ENCODE results near the gene PLEKHB2. TPM values are rescaled to one million over a fixed set of nuclear protein-coding genes. Genes with fewer than 3 reads are reported as not detected.
A peak's percentile ranks its signal among the peaks of the same experiment; 100 is the strongest.

Gene PLEKHB2
- polyA plus RNA-seq, 2 of the 4 experiments (the other 2 are of a cell fraction) = 57.5 to 76.6 TPM

DNA sequence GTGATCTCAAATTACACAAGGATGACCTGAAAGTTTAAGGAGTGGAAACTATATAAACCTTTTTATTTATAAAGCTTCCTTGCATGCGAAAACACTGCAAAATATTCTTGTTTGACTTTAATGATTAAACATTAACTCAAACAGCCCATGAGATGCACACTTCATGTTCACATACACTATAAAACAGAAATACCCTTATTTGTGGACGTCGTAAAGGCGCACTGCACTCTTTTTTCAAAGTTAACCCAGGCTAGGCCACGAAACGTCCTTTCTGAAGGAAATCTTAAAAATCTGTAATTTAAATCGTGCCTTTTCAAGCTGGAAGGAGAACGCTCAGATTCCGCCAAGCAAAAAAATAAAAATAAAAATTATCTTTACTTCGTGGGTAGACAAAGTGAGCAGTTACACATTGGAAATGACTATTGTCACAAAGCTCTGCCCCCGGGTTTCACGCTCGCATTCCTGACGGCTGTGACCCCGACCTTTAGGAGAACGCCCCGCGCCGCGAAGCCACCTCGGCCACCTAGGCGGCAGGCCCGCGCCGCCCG lies 12.6 kb upstream of the PLEKHB2 start:
- H3K4me2 ChIP-seq = peak overlapping the region; percentile 84
- ATAC-seq (no peak), FAIRE-seq (no peak), DNase-seq (ENCODE audit: low read depth in 1 of 2, low spot score in 1 of 2) (peak in 1 of 2 experiments; percentile 17)
- peak overlapping the region; percentile 88 for H3K4me3 ChIP-seq
- TF ChIP-seq, protein P1, sequence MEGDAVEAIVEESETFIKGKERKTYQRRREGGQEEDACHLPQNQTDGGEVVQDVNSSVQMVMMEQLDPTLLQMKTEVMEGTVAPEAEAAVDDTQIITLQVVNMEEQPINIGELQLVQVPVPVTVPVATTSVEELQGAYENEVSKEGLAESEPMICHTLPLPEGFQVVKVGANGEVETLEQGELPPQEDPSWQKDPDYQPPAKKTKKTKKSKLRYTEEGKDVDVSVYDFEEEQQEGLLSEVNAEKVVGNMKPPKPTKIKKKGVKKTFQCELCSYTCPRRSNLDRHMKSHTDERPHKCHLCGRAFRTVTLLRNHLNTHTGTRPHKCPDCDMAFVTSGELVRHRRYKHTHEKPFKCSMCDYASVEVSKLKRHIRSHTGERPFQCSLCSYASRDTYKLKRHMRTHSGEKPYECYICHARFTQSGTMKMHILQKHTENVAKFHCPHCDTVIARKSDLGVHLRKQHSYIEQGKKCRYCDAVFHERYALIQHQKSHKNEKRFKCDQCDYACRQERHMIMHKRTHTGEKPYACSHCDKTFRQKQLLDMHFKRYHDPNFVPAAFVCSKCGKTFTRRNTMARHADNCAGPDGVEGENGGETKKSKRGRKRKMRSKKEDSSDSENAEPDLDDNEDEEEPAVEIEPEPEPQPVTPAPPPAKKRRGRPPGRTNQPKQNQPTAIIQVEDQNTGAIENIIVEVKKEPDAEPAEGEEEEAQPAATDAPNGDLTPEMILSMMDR (IDR thresholded peaks at IDR 0.05) = no peak
- TF ChIP-seq, protein P2, sequence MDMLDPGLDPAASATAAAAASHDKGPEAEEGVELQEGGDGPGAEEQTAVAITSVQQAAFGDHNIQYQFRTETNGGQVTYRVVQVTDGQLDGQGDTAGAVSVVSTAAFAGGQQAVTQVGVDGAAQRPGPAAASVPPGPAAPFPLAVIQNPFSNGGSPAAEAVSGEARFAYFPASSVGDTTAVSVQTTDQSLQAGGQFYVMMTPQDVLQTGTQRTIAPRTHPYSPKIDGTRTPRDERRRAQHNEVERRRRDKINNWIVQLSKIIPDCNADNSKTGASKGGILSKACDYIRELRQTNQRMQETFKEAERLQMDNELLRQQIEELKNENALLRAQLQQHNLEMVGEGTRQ (IDR thresholded peaks at IDR 0.05) = no peak
- no peak for TF ChIP-seq NR3C1 (IDR thresholded peaks at IDR 0.05)
- no peak for TF ChIP-seq SMC3 (IDR thresholded peaks at IDR 0.05)
- TF ChIP-seq HEYL (CRISPR knock-in tag; IDR thresholded peaks at IDR 0.05) = no peak
- TF ChIP-seq NPAS2 (CRISPR knock-in tag; IDR thresholded peaks at IDR 0.05; ENCODE audit: borderline replicate concordance) = no peak
- no peak for TF ChIP-seq CBX2 (IDR thresholded peaks at IDR 0.05; ENCODE audit: borderline replicate concordance, low read depth)
- TF ChIP-seq TP53 (CRISPR knock-in tag; IDR thresholded peaks at IDR 0.05) = no peak
- TF ChIP-seq POLR2AphosphoS2 (conservative IDR thresholded peaks at IDR 0.05; ENCODE audit: low read length) = no peak
- TF ChIP-seq, protein P3, sequence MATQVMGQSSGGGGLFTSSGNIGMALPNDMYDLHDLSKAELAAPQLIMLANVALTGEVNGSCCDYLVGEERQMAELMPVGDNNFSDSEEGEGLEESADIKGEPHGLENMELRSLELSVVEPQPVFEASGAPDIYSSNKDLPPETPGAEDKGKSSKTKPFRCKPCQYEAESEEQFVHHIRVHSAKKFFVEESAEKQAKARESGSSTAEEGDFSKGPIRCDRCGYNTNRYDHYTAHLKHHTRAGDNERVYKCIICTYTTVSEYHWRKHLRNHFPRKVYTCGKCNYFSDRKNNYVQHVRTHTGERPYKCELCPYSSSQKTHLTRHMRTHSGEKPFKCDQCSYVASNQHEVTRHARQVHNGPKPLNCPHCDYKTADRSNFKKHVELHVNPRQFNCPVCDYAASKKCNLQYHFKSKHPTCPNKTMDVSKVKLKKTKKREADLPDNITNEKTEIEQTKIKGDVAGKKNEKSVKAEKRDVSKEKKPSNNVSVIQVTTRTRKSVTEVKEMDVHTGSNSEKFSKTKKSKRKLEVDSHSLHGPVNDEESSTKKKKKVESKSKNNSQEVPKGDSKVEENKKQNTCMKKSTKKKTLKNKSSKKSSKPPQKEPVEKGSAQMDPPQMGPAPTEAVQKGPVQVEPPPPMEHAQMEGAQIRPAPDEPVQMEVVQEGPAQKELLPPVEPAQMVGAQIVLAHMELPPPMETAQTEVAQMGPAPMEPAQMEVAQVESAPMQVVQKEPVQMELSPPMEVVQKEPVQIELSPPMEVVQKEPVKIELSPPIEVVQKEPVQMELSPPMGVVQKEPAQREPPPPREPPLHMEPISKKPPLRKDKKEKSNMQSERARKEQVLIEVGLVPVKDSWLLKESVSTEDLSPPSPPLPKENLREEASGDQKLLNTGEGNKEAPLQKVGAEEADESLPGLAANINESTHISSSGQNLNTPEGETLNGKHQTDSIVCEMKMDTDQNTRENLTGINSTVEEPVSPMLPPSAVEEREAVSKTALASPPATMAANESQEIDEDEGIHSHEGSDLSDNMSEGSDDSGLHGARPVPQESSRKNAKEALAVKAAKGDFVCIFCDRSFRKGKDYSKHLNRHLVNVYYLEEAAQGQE (IDR thresholded peaks at IDR 0.05) = no peak
- TF ChIP-seq BHLHE40 (IDR thresholded peaks at IDR 0.05; ENCODE audit: low read depth, low read length) = no peak
- TF ChIP-seq, protein P4, sequence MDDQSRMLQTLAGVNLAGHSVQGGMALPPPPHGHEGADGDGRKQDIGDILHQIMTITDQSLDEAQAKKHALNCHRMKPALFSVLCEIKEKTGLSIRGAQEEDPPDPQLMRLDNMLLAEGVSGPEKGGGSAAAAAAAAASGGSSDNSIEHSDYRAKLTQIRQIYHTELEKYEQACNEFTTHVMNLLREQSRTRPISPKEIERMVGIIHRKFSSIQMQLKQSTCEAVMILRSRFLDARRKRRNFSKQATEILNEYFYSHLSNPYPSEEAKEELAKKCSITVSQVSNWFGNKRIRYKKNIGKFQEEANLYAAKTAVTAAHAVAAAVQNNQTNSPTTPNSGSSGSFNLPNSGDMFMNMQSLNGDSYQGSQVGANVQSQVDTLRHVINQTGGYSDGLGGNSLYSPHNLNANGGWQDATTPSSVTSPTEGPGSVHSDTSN (IDR thresholded peaks at IDR 0.05) = no peak
- no peak for TF ChIP-seq EHF (CRISPR knock-in tag; IDR thresholded peaks at IDR 0.05)
- H3K4me1 ChIP-seq = peaks cover 16% of the 10 kb centered on the region; the same call in 2 of the 3 replicates
- WGBS (ENCODE audit: missing lambda C conversion rate) = 1% methylated on average over 21 of the region's 26 CpGs
- POLR2A ChIA-PET = interaction anchor here (1.3 to 4.0 kb wide), 3 partner anchors 8 to 75 kb away, joined by 5 to 43 read pairs (median 9); partner anchors contain the start of gene PLEKHB2
- H3K27ac ChIP-seq = peak overlapping the region; percentile 96 to 99
- no peaks in the 10 kb centered on the region for H3K9me3 ChIP-seq
- CTCF ChIA-PET = interaction anchor here (0.6 to 2.1 kb wide), 5 partner anchors 9 to 264 kb away, joined by 3 to 6 read pairs (median 4); partner anchors contain the start of gene PLEKHB2

DNA sequence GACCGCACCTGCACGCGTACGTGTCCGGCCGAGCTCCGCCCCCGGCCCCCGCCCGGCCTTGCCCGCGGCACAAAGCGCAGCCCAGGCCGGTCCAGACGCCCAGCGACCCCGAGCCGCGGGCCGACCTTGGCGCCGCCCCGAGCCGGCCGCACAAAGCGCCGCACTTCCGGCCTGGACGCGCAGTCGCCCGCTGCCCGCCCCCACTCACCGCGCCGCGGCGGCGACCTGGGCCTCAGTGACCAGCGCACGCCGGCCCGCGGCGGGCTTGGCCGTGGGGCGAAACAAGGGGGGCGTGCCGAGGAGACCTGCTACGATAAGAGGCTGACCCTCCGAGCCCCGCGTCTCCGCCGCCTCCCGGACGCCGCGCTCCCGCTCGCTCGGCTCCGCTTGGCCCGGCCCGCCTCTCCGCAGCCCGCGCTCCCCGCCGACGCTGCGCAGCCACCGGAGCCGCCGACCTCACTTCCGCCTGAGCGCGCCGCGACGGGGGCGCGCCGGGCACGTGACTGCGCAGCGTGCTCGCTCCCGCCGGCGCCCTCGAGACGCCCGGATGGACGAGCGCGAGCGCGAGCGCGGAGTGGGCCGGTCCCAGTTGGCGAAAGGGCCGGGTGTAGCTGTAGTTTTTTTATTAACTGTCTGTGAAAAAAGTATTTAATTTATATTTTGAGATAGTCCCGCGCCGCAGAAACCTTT lies 12.0 kb upstream of the PLEKHB2 start, which contains the start of gene FAM168B:
TSS of gene FAM168B (minus strand) at position 455 of the 690 bp plus-strand sequence. CDS start 10,814 bp downstream, outside the sequence.
- ChIA-PET CTCF (interaction anchor here (0.9 to 2.1 kb wide), 3 partner anchors 10 to 24 kb away, joined by 3 to 5 read pairs (median 4); partner anchors contain the start of gene PLEKHB2), POLR2A (interaction anchor here (0.5 to 4.0 kb wide), 8 partner anchors 9 to 751 kb away, joined by 3 to 43 read pairs (median 3); partner anchors contain the start of gene PLEKHB2)
- ATAC-seq = peak; percentile 92 to 96
- Histone ChIP-seq H3K4me3 (peak within 1 kb of the TSS; percentile 88), H3K4me1 (peaks cover 16% of the 10 kb centered on the region; the same call in 2 of the 3 replicates), H3K27ac (peak within 1 kb of the TSS; percentile 96 to 99), H3K9me3 (no peaks in the 10 kb centered on the region), H3K4me2 (peak within 1 kb of the TSS; percentile 84)
- no peak for FAIRE-seq
- peak; percentile 76 to 91 for DNase-seq (ENCODE audit: low read depth in 1 of 2, low spot score in 1 of 2)
- under 1% methylated on average over 20 of the region's 107 CpGs for WGBS (ENCODE audit: missing lambda C conversion rate)
- TF ChIP-seq, protein P2 (IDR thresholded peaks at IDR 0.05) = peak; percentile 34; the same call in 1 of the 2 replicates
- TF ChIP-seq TP53 (CRISPR knock-in tag; IDR thresholded peaks at IDR 0.05) = 0 out of 2 replicates have a peak, but pooled peaks have one; percentile 62
- peak; percentile 96 for TF ChIP-seq BHLHE40 (IDR thresholded peaks at IDR 0.05; ENCODE audit: low read depth, low read length)
- TF ChIP-seq, protein P5, sequence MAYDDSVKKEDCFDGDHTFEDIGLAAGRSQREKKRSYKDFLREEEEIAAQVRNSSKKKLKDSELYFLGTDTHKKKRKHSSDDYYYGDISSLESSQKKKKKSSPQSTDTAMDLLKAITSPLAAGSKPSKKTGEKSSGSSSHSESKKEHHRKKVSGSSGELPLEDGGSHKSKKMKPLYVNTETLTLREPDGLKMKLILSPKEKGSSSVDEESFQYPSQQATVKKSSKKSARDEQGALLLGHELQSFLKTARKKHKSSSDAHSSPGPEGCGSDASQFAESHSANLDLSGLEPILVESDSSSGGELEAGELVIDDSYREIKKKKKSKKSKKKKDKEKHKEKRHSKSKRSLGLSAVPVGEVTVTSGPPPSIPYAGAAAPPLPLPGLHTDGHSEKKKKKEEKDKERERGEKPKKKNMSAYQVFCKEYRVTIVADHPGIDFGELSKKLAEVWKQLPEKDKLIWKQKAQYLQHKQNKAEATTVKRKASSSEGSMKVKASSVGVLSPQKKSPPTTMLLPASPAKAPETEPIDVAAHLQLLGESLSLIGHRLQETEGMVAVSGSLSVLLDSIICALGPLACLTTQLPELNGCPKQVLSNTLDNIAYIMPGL (CRISPR knock-in tag; IDR thresholded peaks at IDR 0.05; ENCODE audit: borderline replicate concordance) = no peak
- TF ChIP-seq HOXB5 (CRISPR knock-in tag; IDR thresholded peaks at IDR 0.05) = 0 out of 2 replicates have a peak, but pooled peaks have one; percentile 43
- TF ChIP-seq MYC (IDR thresholded peaks at IDR 0.05; ENCODE audit: borderline replicate concordance, low read length) = peak; percentile 69; the same call in 1 of the 2 replicates
- TF ChIP-seq POLR2AphosphoS2 (conservative IDR thresholded peaks at IDR 0.05; ENCODE audit: low read length) = no peak
- TF ChIP-seq HOXA7 (CRISPR knock-in tag; IDR thresholded peaks at IDR 0.05) = no peak
- TF ChIP-seq, protein P6, sequence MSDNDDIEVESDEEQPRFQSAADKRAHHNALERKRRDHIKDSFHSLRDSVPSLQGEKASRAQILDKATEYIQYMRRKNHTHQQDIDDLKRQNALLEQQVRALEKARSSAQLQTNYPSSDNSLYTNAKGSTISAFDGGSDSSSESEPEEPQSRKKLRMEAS (IDR thresholded peaks at IDR 0.05) = peak; percentile 61; the same call in 1 of the 2 replicates
- TF ChIP-seq SMC3 (IDR thresholded peaks at IDR 0.05) = 0 out of 3 replicates have a peak, but pooled peaks have one; percentile 7
- TF ChIP-seq PHF8 (IDR thresholded peaks at IDR 0.05; ENCODE audit: borderline replicate concordance, low read depth) = peak; percentile 35; the same call in 1 of the 2 replicates
- TF ChIP-seq POLR2A (IDR thresholded peaks at IDR 0.05; ENCODE audit: low read length) = peak; percentile 69
- peak; percentile 87 to 97 for TF ChIP-seq JUN (IDR thresholded peaks at IDR 0.05)

Data from A549 (cell line).